ENCODE results near the gene FUT9.

FUT9 gene

DNA sequence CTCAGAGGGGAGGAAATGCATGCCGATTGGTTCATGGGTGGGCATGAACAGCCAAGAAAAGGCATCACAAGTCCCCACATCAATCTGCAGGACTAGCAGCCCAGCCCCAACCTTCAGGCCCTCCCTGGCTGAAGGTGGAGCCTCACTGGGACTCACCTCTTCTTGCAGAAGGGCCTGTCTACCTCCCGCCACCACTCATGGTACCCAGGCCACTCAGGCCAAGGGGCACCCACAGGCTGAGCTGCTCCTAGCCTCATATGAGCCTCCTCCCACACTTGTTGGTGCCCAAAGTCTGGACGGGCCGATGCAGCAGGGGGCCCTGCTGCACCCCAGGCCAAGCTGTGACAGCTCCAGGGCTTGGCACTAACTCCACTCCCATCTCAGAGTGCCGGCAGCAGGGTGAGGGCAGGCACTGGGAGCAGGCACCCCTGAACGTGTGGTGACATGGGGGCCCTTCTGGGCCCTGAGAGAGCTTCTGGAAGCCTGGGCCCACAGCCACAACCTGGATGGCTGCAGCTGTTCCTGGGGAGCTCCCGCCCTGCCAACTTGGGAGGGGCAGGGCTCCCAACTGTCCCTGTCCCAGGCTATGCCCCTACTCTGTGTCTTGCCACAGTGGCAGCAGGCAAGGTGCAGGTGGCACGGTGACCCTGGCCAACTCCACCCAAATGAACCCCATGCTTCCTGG is 13.7 kb upstream of the FUT9 start:
- H3K27ac ChIP-seq = no peak overlapping the region
- TF ChIP-seq, protein P1, sequence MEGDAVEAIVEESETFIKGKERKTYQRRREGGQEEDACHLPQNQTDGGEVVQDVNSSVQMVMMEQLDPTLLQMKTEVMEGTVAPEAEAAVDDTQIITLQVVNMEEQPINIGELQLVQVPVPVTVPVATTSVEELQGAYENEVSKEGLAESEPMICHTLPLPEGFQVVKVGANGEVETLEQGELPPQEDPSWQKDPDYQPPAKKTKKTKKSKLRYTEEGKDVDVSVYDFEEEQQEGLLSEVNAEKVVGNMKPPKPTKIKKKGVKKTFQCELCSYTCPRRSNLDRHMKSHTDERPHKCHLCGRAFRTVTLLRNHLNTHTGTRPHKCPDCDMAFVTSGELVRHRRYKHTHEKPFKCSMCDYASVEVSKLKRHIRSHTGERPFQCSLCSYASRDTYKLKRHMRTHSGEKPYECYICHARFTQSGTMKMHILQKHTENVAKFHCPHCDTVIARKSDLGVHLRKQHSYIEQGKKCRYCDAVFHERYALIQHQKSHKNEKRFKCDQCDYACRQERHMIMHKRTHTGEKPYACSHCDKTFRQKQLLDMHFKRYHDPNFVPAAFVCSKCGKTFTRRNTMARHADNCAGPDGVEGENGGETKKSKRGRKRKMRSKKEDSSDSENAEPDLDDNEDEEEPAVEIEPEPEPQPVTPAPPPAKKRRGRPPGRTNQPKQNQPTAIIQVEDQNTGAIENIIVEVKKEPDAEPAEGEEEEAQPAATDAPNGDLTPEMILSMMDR (conservative IDR thresholded peaks at IDR 0.05) = no peak

DNA sequence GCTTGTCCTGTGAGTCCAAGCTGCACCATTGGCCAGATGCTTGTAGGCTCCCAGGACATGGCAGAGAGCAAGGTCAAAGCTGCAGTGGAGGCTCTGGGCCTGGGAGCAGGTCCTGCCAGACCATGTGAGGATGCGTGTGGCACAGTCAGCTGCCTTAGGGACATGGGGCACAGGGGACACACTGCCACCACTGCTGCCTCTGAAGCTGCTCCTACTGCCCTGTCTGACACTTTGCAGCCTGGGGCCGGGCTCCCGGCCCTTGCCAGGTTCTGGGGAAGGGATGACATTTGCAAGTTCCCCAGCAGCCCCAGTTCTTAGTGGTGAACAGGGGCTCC is 13.2 kb upstream of the FUT9 start:
- no peak overlapping the region for H3K27ac ChIP-seq
- TF ChIP-seq, protein P1 (conservative IDR thresholded peaks at IDR 0.05) = no peak

DNA sequence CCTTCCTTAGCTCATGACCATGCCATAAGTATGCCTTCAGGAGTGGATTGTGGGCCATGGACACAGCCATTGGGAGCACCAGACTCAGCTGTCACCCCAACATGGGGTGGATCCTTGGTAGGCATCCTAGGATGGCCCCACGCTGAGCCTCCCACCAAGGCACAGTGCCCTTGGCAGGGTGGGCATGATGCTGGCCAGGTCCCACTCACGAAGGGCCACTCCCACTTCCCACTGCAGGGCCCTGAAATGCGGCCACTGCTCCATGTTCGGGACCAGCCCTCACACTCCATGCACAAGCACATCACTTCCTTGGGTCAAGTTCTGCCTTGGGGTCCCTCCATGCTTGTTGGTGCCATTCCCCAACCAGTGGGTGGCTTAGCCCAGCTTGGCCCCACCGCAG is 12.9 kb upstream of the FUT9 start:
- TF ChIP-seq, protein P1 (conservative IDR thresholded peaks at IDR 0.05) = no peak
- no peak overlapping the region for H3K27ac ChIP-seq

DNA sequence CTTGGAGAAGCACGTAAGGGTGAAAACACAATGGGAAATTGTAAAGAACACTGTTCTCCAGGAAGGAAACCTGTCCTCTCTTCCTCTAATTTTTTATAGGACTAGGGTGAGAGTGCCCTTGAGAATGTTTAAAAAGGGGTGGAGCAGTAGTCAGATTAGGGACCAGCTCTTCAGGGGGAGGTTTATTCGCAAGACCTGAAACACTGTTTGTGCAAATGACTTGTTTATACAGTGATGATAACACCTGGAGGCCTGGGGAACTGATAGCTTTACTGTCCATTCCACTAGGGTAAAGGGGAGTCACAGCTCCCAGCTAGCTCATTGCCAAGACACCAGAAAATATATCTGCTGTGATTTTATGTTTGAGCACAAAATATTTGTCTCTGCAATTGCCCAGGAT is 8.1 kb upstream of the FUT9 start:
- TF ChIP-seq, protein P1 (conservative IDR thresholded peaks at IDR 0.05) = no peak

DNA sequence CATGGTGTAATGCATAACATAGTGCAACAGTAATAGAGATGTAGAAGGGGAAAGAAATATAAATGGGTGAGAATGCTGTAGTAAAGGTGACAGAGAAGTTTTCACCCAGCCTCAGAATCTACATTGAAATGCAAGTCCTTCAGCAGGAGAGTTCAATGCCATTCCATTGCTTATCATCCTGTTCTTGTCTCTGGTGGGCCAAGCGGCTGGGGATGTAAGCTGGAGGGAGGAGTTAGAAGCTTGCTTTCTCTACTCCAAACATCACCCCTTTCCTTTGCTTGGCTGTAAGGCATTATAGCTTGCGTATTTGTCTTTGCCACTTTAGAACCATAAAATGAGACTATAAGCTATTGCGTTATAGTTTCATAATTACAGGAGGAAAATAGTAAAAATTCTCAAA is 2.2 kb upstream of the FUT9 start:
- TF ChIP-seq, protein P1 (conservative IDR thresholded peaks at IDR 0.05) = no peak

More for the DNA sequence above, 8.1 kb upstream of the FUT9 start:
- no peak overlapping the region for H3K27ac ChIP-seq

DNA sequence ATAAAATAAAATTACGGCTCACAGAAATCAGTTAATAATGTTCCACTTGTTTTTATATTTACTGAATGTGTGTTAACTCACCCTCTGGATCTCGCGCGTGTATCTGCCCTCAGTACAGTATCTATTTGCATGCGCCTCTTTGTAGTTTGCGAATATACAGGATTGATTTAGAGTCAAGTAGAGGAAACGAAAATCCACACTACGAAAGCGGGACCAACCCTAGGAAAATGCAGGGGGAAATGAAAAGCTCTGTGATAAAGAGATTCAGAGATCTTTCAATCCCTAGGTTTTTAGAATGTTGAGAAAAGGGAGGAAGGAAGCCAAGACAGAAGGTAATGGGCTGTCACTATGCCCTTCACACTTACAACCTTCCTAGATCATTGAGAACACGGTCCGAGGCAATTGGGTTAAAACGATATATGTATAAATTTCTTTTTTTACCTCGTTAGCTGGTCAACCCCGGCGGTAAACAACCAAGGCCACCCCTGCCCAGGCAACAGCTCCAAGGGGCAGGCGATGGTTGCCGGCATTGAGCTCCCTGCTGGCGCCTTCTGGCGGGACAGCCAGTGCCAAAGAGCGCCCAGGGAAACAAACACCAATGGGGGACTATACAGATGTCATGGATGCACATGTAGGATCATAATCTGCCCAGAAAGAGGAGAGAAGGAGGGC is 792 bp upstream of the FUT9 start:
- H3K27ac ChIP-seq = no peak overlapping the region
- TF ChIP-seq, protein P1 (conservative IDR thresholded peaks at IDR 0.05) = no peak

More for the DNA sequence above, 2.2 kb upstream of the FUT9 start:
- no peak overlapping the region for H3K27ac ChIP-seq

DNA sequence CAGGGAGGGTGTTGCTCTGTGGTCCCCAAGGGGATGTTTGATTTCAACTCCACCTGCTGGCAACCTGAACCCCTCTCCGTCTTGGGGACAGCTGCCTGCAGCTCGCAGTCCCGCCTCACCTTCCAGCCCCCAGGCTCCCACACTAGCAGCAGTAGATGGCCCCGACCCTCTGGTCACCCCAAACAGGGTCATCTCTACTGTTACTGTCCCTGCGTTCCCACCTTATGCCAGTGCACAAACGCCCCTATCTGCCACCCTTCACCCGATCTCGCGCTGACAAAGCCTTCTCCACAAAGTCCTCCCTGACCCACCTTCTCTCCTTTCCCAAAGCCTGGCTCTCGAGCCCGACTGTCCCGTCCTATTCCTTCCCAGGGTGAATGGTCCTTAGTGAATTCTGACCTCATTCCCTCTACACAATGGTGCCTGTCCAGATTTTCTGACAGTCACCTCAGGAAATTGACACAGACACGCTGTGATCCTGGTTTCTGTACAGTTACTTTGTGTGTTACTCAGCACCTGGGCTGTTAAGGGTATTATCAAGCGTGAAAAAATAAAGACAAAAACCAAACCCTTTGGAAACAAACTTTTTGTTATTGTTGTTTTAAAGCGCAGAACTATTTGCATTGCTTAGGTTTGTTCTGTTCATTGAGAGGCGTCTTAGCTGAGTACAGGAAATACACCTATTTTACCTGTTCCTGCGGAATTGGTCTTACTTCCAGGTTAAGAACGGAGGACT is 728 bp downstream of the FUT9 start:
- TF ChIP-seq, protein P1 (conservative IDR thresholded peaks at IDR 0.05) = no peak
- H3K27ac ChIP-seq = no peak overlapping the region
